Esophagus squamous epithelium (tissue), 5 donors: ENCODE measurements around the gene SIAE. TPM values are rescaled to one million over a fixed set of nuclear protein-coding genes. Genes with fewer than 3 reads are reported as not detected.

Experiments
- DNase-seq: peaks from one replicate; lab custom pipeline; 2025; lab: John Stamatoyannopoulos, UW
- H3K27ac ChIP-seq, 4 donors: fragments of 200-600 bp; sonication (generic); one replicate each; pipeline ENCODE4 v1.5.1; 2016 to 2019; ENCODE audit warnings: mild to moderate bottlenecking in 1 of 4
- H3K27me3 ChIP-seq, 4 donors: fragments of 200-600 bp; sonication (generic); 1 replicate in 3 of 4; 2 replicates in 1 of 4; pipeline versions ENCODE4 v1.5.1 to v1.6.0; 2017 to 2021; ENCODE audit warnings: antibody characterized with exemption in 1 of 4
- H3K36me3 ChIP-seq, 3 donors: fragments of 200-600 bp; sonication (generic); one replicate each; pipeline ENCODE4 v1.5.1; 2016 to 2019
- H3K4me1 ChIP-seq, 3 donors: fragments of 200-600 bp; sonication (generic); one replicate each; pipeline ENCODE4 v1.5.1; 2017 to 2019
- H3K4me3 ChIP-seq, 4 donors: fragments of 200-600 bp; sonication (generic); 1 replicate in 3 of 4; 2 replicates in 1 of 4; pipeline ENCODE4 v1.5.1; 2016 to 2019; ENCODE audit warnings: mild to moderate bottlenecking in 2 of 4, moderate library complexity in 1 of 4
- H3K9me3 ChIP-seq, 3 donors: fragments of 200-600 bp; sonication (generic); one replicate each; pipeline ENCODE4 v1.5.1; 2016 to 2019
- CTCF ChIP-seq, 6 experiments: fragments of 450-650 bp in 4 of 6; fragments of 200-600 bp in 2 of 6; sonication (generic) in 2 of 6; IDR thresholded peaks; one replicate each; pipeline ENCODE4 v1.5.1; 2016 to 2019; ENCODE audit warnings: antibody characterized with exemption in 6 of 6, mild to moderate bottlenecking in 4 of 6, moderate library complexity in 4 of 6
- POLR2A ChIP-seq, 4 donors: fragments of 450-650 bp; IDR thresholded peaks; one replicate each; pipeline ENCODE4 v1.6.1; 2017; ENCODE audit warnings: antibody characterized with exemption in 4 of 4, mild to moderate bottlenecking in 4 of 4, moderate library complexity in 3 of 4
- WGBS, 2 donors: methylation state at CpG; one replicate each; pipeline ENCODE4 v1.1.5; 2018; 5-methylcytosine and 5-hydroxymethylcytosine counted together
- intact Hi-C: fragments of 100-400 bp; cut with DNase I; formaldehyde crosslinking; loops from one replicate; pipeline ENCODE4 v1.15.0; 2022
- total RNA-seq, 4 donors: library from RNA; depleted of rRNA; stranded (reverse); fragments of >200 nt; gene quantifications; one replicate each; pipeline ENCODE4 v1.1.0, GENCODE V29; 2016
- donor health status: DM: yes; HTN: yes; CAD: no.

SIAE gene
- total RNA-seq, 4 donors from 2014 or later, result 5.7 to 19.6 (median 8.0) TPM

GRCh38 chr11:124623861-124624525, 49.5 kb downstream of the SIAE start:
- intact Hi-C loops, result no loop called here
- 41 to 44% methylated on average over 4 of the region's 4 CpGs for WGBS, 2 donors
- H3K27me3 ChIP-seq, result peaks cover 0 to 8% (median 0%) of the 10 kb centered on the region in 4 donors
- DNase-seq, result no peak
- TF ChIP-seq POLR2A (IDR thresholded peaks at IDR 0.05), result no peak
- no peak for TF ChIP-seq CTCF (IDR thresholded peaks at IDR 0.05)
- no peaks in the 10 kb centered on the region for H3K9me3 ChIP-seq
- peaks cover 6 to 39% (median 16%) of the 10 kb centered on the region in 3 donors for H3K36me3 ChIP-seq
- H3K27ac ChIP-seq, result peak overlapping the region in 2 of 4 donors; percentile 85 to 89
- peak overlapping the region; percentile 57 to 91 (median 72) for H3K4me3 ChIP-seq
- H3K4me1 ChIP-seq, result peaks cover 5 to 32% (median 18%) of the 10 kb centered on the region in 3 donors

- 0 to 1% methylated on average over 14 to 25 of the region's 57 CpGs for WGBS, 2 donors
- peaks cover 6 to 31% (median 16%) of the 10 kb centered on the region in 3 donors for H3K36me3 ChIP-seq
- peak; percentile 42 for DNase-seq
- H3K27ac ChIP-seq, result peak within 1 kb of the TSS; percentile 84 to 94 (median 87)
- H3K4me1 ChIP-seq, result peaks cover 5 to 32% (median 18%) of the 10 kb centered on the region in 3 donors
- H3K27me3 ChIP-seq, result peaks cover 0 to 11% (median 0%) of the 10 kb centered on the region in 4 donors
- no peaks in the 10 kb centered on the region for H3K9me3 ChIP-seq
- H3K4me3 ChIP-seq, result peak within 1 kb of the TSS; percentile 57 to 91 (median 72)
- intact Hi-C loops, result no loop called here
- TF ChIP-seq POLR2A (IDR thresholded peaks at IDR 0.05) (peak in 3 of 4 donors; percentile 35 to 86 (median 83)), CTCF (IDR thresholded peaks at IDR 0.05) (peak in 1 of 6 experiments; percentile 9)
These were observed 50.7 kb downstream of the SIAE start, which contains the start of gene TBRG1 for GRCh38 chr11:124622531-124623451. Gene TBRG1, plus strand, starts transcription at chr11:124622864. Its CDS starts 220 bp downstream, at chr11:124623084.

- no peaks in the 10 kb centered on the region for H3K9me3 ChIP-seq
These were observed 54.7 kb downstream of the SIAE start for GRCh38 chr11:124618863-124619262.

GRCh38 chr11:124612567-124613246, 60.8 kb downstream of the SIAE start:
- H3K4me3 ChIP-seq, result no peak overlapping the region
- no peaks in the 10 kb centered on the region for H3K9me3 ChIP-seq
- no peak overlapping the region for H3K27ac ChIP-seq
- no peak for DNase-seq
- intact Hi-C loops, result no loop called here
- no peak for TF ChIP-seq CTCF (IDR thresholded peaks at IDR 0.05)
- TF ChIP-seq POLR2A (IDR thresholded peaks at IDR 0.05), result no peak
- 65 to 73% methylated on average over 5 to 8 of the region's 10 CpGs for WGBS, 2 donors
- H3K36me3 ChIP-seq, result no peaks in the 10 kb centered on the region
- peaks cover 0 to 39% (median 0%) of the 10 kb centered on the region in 4 donors for H3K27me3 ChIP-seq
- H3K4me1 ChIP-seq, result no peaks in the 10 kb centered on the region

More at GRCh38 chr11:124618863-124619262, 54.7 kb downstream of the SIAE start:
- WGBS, 2 donors, result 62 to 80% methylated on average over 5 of the region's 5 CpGs
- intact Hi-C loops, result no loop called here
- no peak overlapping the region for H3K27ac ChIP-seq
- peaks cover 4 to 12% (median 10%) of the 10 kb centered on the region in 3 donors for H3K4me1 ChIP-seq
- TF ChIP-seq POLR2A (IDR thresholded peaks at IDR 0.05) (no peak), CTCF (IDR thresholded peaks at IDR 0.05) (no peak)
- H3K36me3 ChIP-seq, result no peaks in the 10 kb centered on the region
- no peak overlapping the region for H3K4me3 ChIP-seq
- no peak for DNase-seq
- H3K27me3 ChIP-seq, result peaks cover 0 to 36% (median 0%) of the 10 kb centered on the region in 4 donors
